HepG2 (cell line): ENCODE data around the gene KCND2. TPM values are rescaled to one million over a fixed set of nuclear protein-coding genes. Genes with fewer than 3 reads are reported as not detected.

Experiments
- ATAC-seq: fragments of 200-7000 bp; cut with Tn5 transposase; 3 replicates; pipeline ENCODE4 v1.9.1; 2020; ENCODE audit warnings: mild to moderate bottlenecking, moderate library complexity
- BruUV-seq: library from RNA; stranded (reverse); fragments of 400-500 nt; replicated peaks from 2 replicates; lab custom pipeline; 2021; lab: Mats Ljungman, UMichigan
- CTCF ChIA-PET: fragments of 300-600 bp; formaldehyde crosslinking; extraction: SDS; loops from one replicate; lab custom pipeline; 2021; ENCODE audit warnings: low total read pairs, inconsistent platforms, low intra/inter-chr PET ratio; lab: Yijun Ruan, JAX
- POLR2A ChIA-PET: fragments of 350-600 bp; sonication (Branson Sonifier 250); formaldehyde crosslinking; loops from one replicate; lab custom pipeline; 2020; ENCODE audit warnings: antibody characterized with exemption, inconsistent platforms; lab: Yijun Ruan, JAX
- DNase-seq: peaks from one replicate; pipeline ENCODE4 v3.0.0-alpha.2; 2015; ENCODE audit warnings: low spot score
- FAIRE-seq: peaks from 3 replicates; lab custom pipeline; 2011; peaks lifted over from hg19 to GRCh38; lab: Jason Lieb, UNC
- H2AFZ ChIP-seq: one replicate; pipeline ENCODE4 v1.6.1; 2011; ENCODE audit warnings: low read length, inconsistent platforms
- H3K27ac ChIP-seq: fragments of 300-600 bp; 3 replicates; pipeline ENCODE4 v1.8.0; 2011; ENCODE audit warnings: mixed run types, mild to moderate bottlenecking, mixed read lengths, low read length, inconsistent platforms; ENCODE audit not compliant: insufficient read depth; ENCODE audit errors: extremely low read length
- H3K27me3 ChIP-seq, 2 experiments: fragments of 200-600 bp in 1 of 2; 2 replicates in 1 of 2; 3 replicates in 1 of 2; pipeline versions ENCODE4 v1.6.0 to v1.8.0; 2011; ENCODE audit warnings: low read length in 2 of 2, mild to moderate bottlenecking in 2 of 2, moderate library complexity in 2 of 2, inconsistent platforms in 1 of 2; ENCODE audit not compliant: insufficient read depth in 2 of 2, control insufficient read depth in 1 of 2
- H3K36me3 ChIP-seq, 2 experiments: fragments of 200-600 bp in 1 of 2; replicated peaks in 1 of 2; 2 replicates in 1 of 2; 3 replicates in 1 of 2; pipeline versions ENCODE4 v1.5.1 to v1.8.0; 2011; ENCODE audit warnings: low read length in 2 of 2, inconsistent platforms in 1 of 2; ENCODE audit not compliant: insufficient read depth in 2 of 2, control insufficient read depth in 1 of 2
- H3K4me1 ChIP-seq: 2 replicates; pipeline ENCODE4 v1.5.1; 2012; ENCODE audit warnings: low read length, inconsistent platforms; ENCODE audit not compliant: insufficient read depth
- H3K4me2 ChIP-seq: 2 replicates; pipeline ENCODE4 v1.6.0; 2011; ENCODE audit warnings: low read depth, low read length, inconsistent platforms
- H3K4me3 ChIP-seq, 3 experiments: fragments of 200-600 bp in 1 of 3; sonication (generic), shearing (Covaris generic) in 1 of 3; replicated peaks in 1 of 3; 2 replicates each; pipeline ENCODE4 v1.5.1; 2011 to 2016; ENCODE audit warnings: low read length in 3 of 3, inconsistent platforms in 2 of 3, low read depth in 2 of 3, mild to moderate bottlenecking in 2 of 3, control low read depth in 1 of 3, mixed read lengths in 1 of 3; ENCODE audit not compliant: insufficient read depth in 1 of 3
- H3K79me2 ChIP-seq: one replicate; pipeline ENCODE4 v1.6.1; 2011; ENCODE audit warnings: low read length, inconsistent platforms; ENCODE audit not compliant: insufficient read depth
- H3K9ac ChIP-seq: 2 replicates; pipeline ENCODE4 v1.6.0; 2011; ENCODE audit warnings: mild to moderate bottlenecking, low read depth, low read length, inconsistent platforms; ENCODE audit not compliant: insufficient read depth
- H3K9me3 ChIP-seq: 2 replicates; pipeline ENCODE4 v1.5.1; 2012; ENCODE audit warnings: mild to moderate bottlenecking, low read length
- H4K20me1 ChIP-seq: 2 replicates; pipeline ENCODE4 v1.6.0; 2011; ENCODE audit warnings: inconsistent platforms, mild to moderate bottlenecking, low read length, moderate library complexity; ENCODE audit not compliant: insufficient read depth
- AHR ChIP-seq: IDR thresholded peaks from 2 replicates; pipeline ENCODE4 v1.6.1; 2018; ENCODE audit warnings: missing genetic modification reagents, missing compliant biosample characterization
- ARNT ChIP-seq: fragments of 450-650 bp; IDR thresholded peaks from 2 replicates; pipeline ENCODE4 v1.6.1; 2017
- CENPT ChIP-seq: sonication (generic); formaldehyde crosslinking; IDR thresholded peaks from 2 replicates; pipeline ENCODE4 v1.8.0; 2022; ENCODE audit warnings: low read depth, mild to moderate bottlenecking, moderate library complexity, missing genetic modification reagents
- HIC2 ChIP-seq: sonication (generic); formaldehyde crosslinking; IDR thresholded peaks from 2 replicates; pipeline ENCODE4 v1.9.0; 2022; ENCODE audit warnings: low read depth, missing genetic modification reagents
- HMGXB3 ChIP-seq: sonication (generic); formaldehyde crosslinking; IDR thresholded peaks from 2 replicates; pipeline ENCODE4 v1.4.0; 2020; ENCODE audit warnings: missing genetic modification reagents, borderline replicate concordance
- HNRNPLL ChIP-seq: fragments of 200-400 bp; formaldehyde crosslinking; IDR thresholded peaks from 2 replicates; pipeline ENCODE4 v1.6.1; 2017; ENCODE audit warnings: mild to moderate bottlenecking, low read depth, low read length; ENCODE audit not compliant: poor library complexity, severe bottlenecking
- PHF21A ChIP-seq: sonication (generic); formaldehyde crosslinking; IDR thresholded peaks from 2 replicates; pipeline ENCODE4 v1.5.0; 2020; ENCODE audit warnings: mild to moderate bottlenecking, missing genetic modification reagents
- RBM39 ChIP-seq: fragments of 200-400 bp; formaldehyde crosslinking; IDR thresholded peaks from one replicate; pipeline ENCODE4 v1.6.1; 2018; ENCODE audit warnings: antibody characterized with exemption, mild to moderate bottlenecking, low read depth, low read length; ENCODE audit not compliant: poor library complexity, severe bottlenecking
- SOX13 ChIP-seq, 3 experiments: fragments of 450-650 bp in 1 of 3; sonication (generic) in 1 of 3; formaldehyde crosslinking in 1 of 3; IDR thresholded peaks in 2 of 3; conservative IDR thresholded peaks in 1 of 3; 2 replicates each; pipeline versions ENCODE4 v1.5.0 to v1.6.1; 2016 to 2020; ENCODE audit warnings: antibody characterized with exemption in 1 of 3, mild to moderate bottlenecking in 1 of 3, missing compliant biosample characterization in 1 of 3, missing genetic modification reagents in 1 of 3, moderate library complexity in 1 of 3
- SRF ChIP-seq: IDR thresholded peaks from 2 replicates; pipeline ENCODE4 v1.6.1; 2011; ENCODE audit warnings: mild to moderate bottlenecking, low read depth, low read length, moderate library complexity
- ZNF460 ChIP-seq: sonication (generic); formaldehyde crosslinking; IDR thresholded peaks from 2 replicates; pipeline ENCODE4 v1.5.1; 2020; ENCODE audit warnings: missing genetic modification reagents, mild to moderate bottlenecking, borderline replicate concordance
- ZNF501 ChIP-seq: sonication (generic); formaldehyde crosslinking; IDR thresholded peaks from 2 replicates; pipeline ENCODE4 v1.5.1; 2020; ENCODE audit warnings: mild to moderate bottlenecking, moderate library complexity, missing genetic modification reagents
- ZNF609 ChIP-seq: sonication (generic); formaldehyde crosslinking; IDR thresholded peaks from 2 replicates; pipeline ENCODE4 v1.4.0; 2020; ENCODE audit warnings: mild to moderate bottlenecking, missing genetic modification reagents, borderline replicate concordance
- WGBS: methylation state at CpG from one replicate; pipeline ENCODE4 v1.1.6; 2017; ENCODE audit warnings: low lambda C conversion rate; 5-methylcytosine and 5-hydroxymethylcytosine counted together
- in situ Hi-C: cut with HindIII; loops from 2 replicates; pipeline ENCODE4 v1.10.0; 2017; ENCODE audit warnings: low pct_unique_long_range_greater_than_20kb; ENCODE audit not compliant: extremely low pct_ligation_motif_present
- intact Hi-C: fragments of 100-400 bp; cut with micrococcal nuclease; formaldehyde crosslinking; loops from one replicate; pipeline ENCODE4 v1.10.0; 2022; ENCODE audit not compliant: unreplicated experiment
- polyA plus RNA-seq, 8 experiments: library from polyadenylated mRNA; depleted of rRNA in 3 of 8; stranded (reverse) in 7 of 8; unstranded in 1 of 8; fragments of >200 nt; fragmentation: Illumina TruSeq in 4 of 8; extraction: Trizol in 4 of 8; gene quantifications; 2 replicates each; pipeline versions ENCODE4 v1.2.1 to v1.2.3, GENCODE V29; 2011 to 2016; ENCODE audit warnings: low read depth in 4 of 8, missing spikeins in 1 of 8, mixed read lengths in 1 of 8; ENCODE audit not compliant: insufficient read depth in 1 of 8
- total RNA-seq, 5 experiments: library from RNA; depleted of rRNA; stranded (reverse); fragments of >200 nt; fragmentation: Illumina TruSeq; extraction: Trizol; gene quantifications; 2 replicates each; pipeline ENCODE4 v1.2.3, GENCODE V29; 2016; ENCODE audit warnings: low read depth in 1 of 5

The KCND2 gene
- total and polyA plus RNA-seq, 2 of the 13 experiments (the other 11 are each of a cell fraction or from before 2014, with no cell fraction given): not detected

GRCh38 chr7:120452665-120453064 lies 179.7 kb downstream of the KCND2 start:
- no peaks in the 10 kb centered on the region for H3K36me3 ChIP-seq
- no peak for FAIRE-seq
- intact Hi-C loops: no loop called here
- no peak overlapping the region for H3K4me2 ChIP-seq
- 0% methylated on average over 1 of the region's 7 CpGs for WGBS
- no peaks in the 10 kb centered on the region for H3K79me2 ChIP-seq
- no peak overlapping the region for H3K4me3 ChIP-seq
- no TSS peak for BruUV-seq
- H3K27me3 ChIP-seq: no peaks in the 10 kb centered on the region
- peaks cover 27% of the 10 kb centered on the region for H3K9me3 ChIP-seq
- no peak overlapping the region for H2AFZ ChIP-seq
- POLR2A ChIA-PET: no interaction called here
- TF ChIP-seq ARNT (no peak), ZNF501 (CRISPR knock-in tag) (no peak), SRF (no peak), PHF21A (CRISPR knock-in tag) (no peak), AHR (no peak), RBM39 (no peak), CENPT (CRISPR knock-in tag) (no peak), ZNF460 (CRISPR knock-in tag) (no peak), SOX13 (IDR thresholded peaks at IDR 0.05) (no peak), SOX13 (CRISPR knock-in tag; conservative IDR thresholded peaks at IDR 0.05 in 1 of 2, IDR thresholded peaks at IDR 0.05 in 1 of 2) (no peak), HMGXB3 (CRISPR knock-in tag) (no peak), ZNF609 (CRISPR knock-in tag) (no peak), HNRNPLL (no peak), HIC2 (CRISPR knock-in tag) (no peak)
- TF ChIP-seq, all 625 proteins: peak for 0
- CTCF ChIA-PET: no interaction called here
- Histone ChIP-seq H3K27ac (no peak overlapping the region), H3K4me1 (no peaks in the 10 kb centered on the region), H4K20me1 (no peaks in the 10 kb centered on the region), H3K9ac (no peak overlapping the region)
- ATAC-seq (no peak), DNase-seq (no peak)
- in situ Hi-C loops: no loop called here
